Heart right ventricle (tissue), 16 donors: ENCODE results near the gene HHIP. TPM values are rescaled to one million over a fixed set of nuclear protein-coding genes. Genes with fewer than 3 reads are reported as not detected.

Source experiments
- ATAC-seq, 8 donors: fragments of 200-7000 bp; cut with Tn5 transposase; one replicate each; pipeline ENCODE4 v1.9.1; 2020; ENCODE audit warnings: mild to moderate bottlenecking in 8 of 8, moderate library complexity in 8 of 8, moderate number of reproducible peaks in 1 of 8
- DNase-seq, 2 donors: peaks; one replicate each; pipeline ENCODE4 v3.0.0-alpha.2; 2020
- H3K27ac ChIP-seq, 10 donors: fragments of 200-600 bp; sonication (generic) in 2 of 10; one replicate each; pipeline versions ENCODE4 v1.5.0 to v1.8.0; 2020 to 2022; ENCODE audit warnings: mild to moderate bottlenecking in 3 of 10
- H3K27me3 ChIP-seq, 7 donors: fragments of 200-600 bp; one replicate each; pipeline ENCODE4 v1.8.0; 2021 to 2022; ENCODE audit warnings: mild to moderate bottlenecking in 2 of 7
- H3K36me3 ChIP-seq, 9 donors: fragments of 200-600 bp; sonication (generic) in 1 of 9; one replicate each; pipeline versions ENCODE4 v1.5.0 to v1.8.0; 2020 to 2022; ENCODE audit warnings: mild to moderate bottlenecking in 2 of 9
- H3K4me1 ChIP-seq, 9 donors: fragments of 200-600 bp; sonication (generic) in 1 of 9; one replicate each; pipeline versions ENCODE4 v1.5.0 to v1.8.0; 2020 to 2022; ENCODE audit warnings: mild to moderate bottlenecking in 4 of 9
- H3K4me3 ChIP-seq, 10 donors: fragments of 200-600 bp; sonication (generic) in 2 of 10; one replicate each; pipeline versions ENCODE4 v1.5.0 to v1.8.0; 2020 to 2022; ENCODE audit warnings: mild to moderate bottlenecking in 7 of 10, moderate library complexity in 2 of 10
- H3K9me3 ChIP-seq, 11 donors: fragments of 200-600 bp in 10 of 11; sonication (generic) in 2 of 11; one replicate each; pipeline versions ENCODE4 v1.5.0 to v1.8.0; 2013 to 2022; ENCODE audit warnings: mild to moderate bottlenecking in 2 of 11, control low read depth in 1 of 11, moderate library complexity in 1 of 11
- CTCF ChIP-seq, 9 donors: fragments of 200-600 bp; sonication (generic) in 2 of 9; IDR thresholded peaks; one replicate each; pipeline versions ENCODE4 v1.5.0 to v1.8.0; 2021 to 2022; ENCODE audit warnings: antibody characterized with exemption in 9 of 9, mild to moderate bottlenecking in 5 of 9, moderate library complexity in 1 of 9
- WGBS, 2 donors: extraction: QIAGEN DNeasy Blood & Tissue Kit; methylation state at CpG; one replicate each; pipeline ENCODE4 v1.1.7; 2013; ENCODE audit warnings: inconsistent platforms in 1 of 2; 5-methylcytosine and 5-hydroxymethylcytosine counted together
- intact Hi-C, 10 donors: fragments of 100-400 bp; cut with DNase I; formaldehyde crosslinking; loops; one replicate each; pipeline versions ENCODE4 v1.11.1 to v1.14.2; 2022
- polyA plus RNA-seq, 2 donors: library from polyadenylated mRNA; stranded (reverse); fragments of 200-250 nt; gene quantifications; one replicate each; pipeline ENCODE4 v1.2.3, GENCODE V29; 2013
- total RNA-seq, 10 donors: library from RNA; stranded (reverse); fragmentation: NEBNext Ultra II Directional in 3 of 10; extraction: Animal tissue kit (Norgen Biotek cat#: 25700) in 3 of 10; gene quantifications; one replicate each; pipeline versions ENCODE4 v1.2.1 to v1.2.4, GENCODE V29; 2021 to 2023
- donor health status: Arrhythmogenic right ventricular cardiomyopathy.
- donor health status: ischemic (EF 13 %, LVEDD 7.1; RV severe dilation, severe dysfunction).
- donor health status: healthy with polysubstance abuse.
- donor health status: DM: no; HTN: yes; CAD: no.
- donor health status: DM: no; HTN: no; CAD: no.
- donor health status: ischemic (EF 25% LVEDD 6.9; RV normal size, moderate dysfunction).
- donor health status: ischemic (EF 25% LVEDD 5.7; RV mildly dilated, moderate dysfunction).
- donor health status: healthy.
- donor health status: DM: yes; HTN: yes; CAD: no.
- donor health status: Ischemic cardiomyopathy.
- donor health status: ischemic (EF 35%, LVEDD 5.7; RV mildly dilated, moderate dysfunction).
- donor health status: nonischemic (EF 11% LVEDD 7.7; RV severe dilation, severe dysfunction).
- donor health status: DM: yes; HTN: yes; CAD: no.
- donor health status: PGD.
- donor health status: ischemic (EF 29% LVEDD 5.4; RV normal size, mild dysfunction).
- donor health status: nonischemic (EF 23%, LVEDD 6.1; RV moderate dilation, normal function).

HHIP gene
- total and polyA plus RNA-seq, 12 donors: 0.02 to 0.49 (median 0.23) TPM; not detected in 6

- TF ChIP-seq CTCF (IDR thresholded peaks at IDR 0.05): no peak
- no peaks in the 10 kb centered on the region for H3K27me3 ChIP-seq
- WGBS, 2 donors: 61 to 62% methylated on average over 7 of the region's 7 CpGs
- no peak overlapping the region for H3K27ac ChIP-seq
- intact Hi-C loops: no loop called here
- ATAC-seq (no peak), DNase-seq (no peak)
- no peaks in the 10 kb centered on the region for H3K36me3 ChIP-seq
- no peaks in the 10 kb centered on the region for H3K4me1 ChIP-seq
- H3K4me3 ChIP-seq: no peak overlapping the region
- H3K9me3 ChIP-seq: no peaks in the 10 kb centered on the region
These were observed 18.0 kb downstream of the HHIP start for GRCh38 chr4:144663834-144664475.

DNA sequence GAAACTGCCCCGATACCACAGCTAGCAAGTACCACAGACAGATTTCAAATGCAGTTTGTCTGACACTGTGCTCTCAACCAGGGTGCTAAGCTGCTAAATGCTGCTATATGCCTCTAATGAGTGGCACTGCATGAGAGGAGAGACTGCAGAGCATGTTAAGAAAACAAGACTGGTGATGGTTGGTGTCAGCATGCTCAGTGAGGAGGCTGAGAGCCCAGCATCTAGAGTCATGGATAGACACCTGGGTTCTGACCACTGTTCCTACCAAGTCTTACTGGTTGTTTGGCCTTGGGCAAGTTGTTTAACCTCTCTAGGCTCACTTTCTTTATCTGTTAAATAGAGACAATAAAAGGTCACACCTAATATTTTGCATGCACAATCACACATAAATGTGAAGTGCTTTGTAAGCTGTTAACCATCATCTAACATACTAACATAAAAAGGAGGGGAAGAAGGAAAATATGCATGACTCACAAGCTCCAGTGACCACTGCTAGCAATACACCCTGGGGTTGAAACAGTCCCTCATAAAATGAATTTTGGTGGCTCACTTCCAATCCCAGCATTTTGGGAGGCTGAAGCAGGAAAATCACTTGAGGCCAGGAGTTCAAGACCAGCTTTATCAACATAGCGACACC, 20.7 kb downstream of the HHIP start:
- DNase-seq (no peak), ATAC-seq (no peak)
- Histone ChIP-seq H3K27me3 (no peaks in the 10 kb centered on the region), H3K27ac (no peak overlapping the region), H3K4me3 (no peak overlapping the region), H3K36me3 (no peaks in the 10 kb centered on the region), H3K9me3 (no peaks in the 10 kb centered on the region), H3K4me1 (no peaks in the 10 kb centered on the region)
- 91 to 99% methylated on average over 2 of the region's 2 CpGs for WGBS, 2 donors
- intact Hi-C loops: no loop called here
- no peak for TF ChIP-seq CTCF (IDR thresholded peaks at IDR 0.05)

DNA sequence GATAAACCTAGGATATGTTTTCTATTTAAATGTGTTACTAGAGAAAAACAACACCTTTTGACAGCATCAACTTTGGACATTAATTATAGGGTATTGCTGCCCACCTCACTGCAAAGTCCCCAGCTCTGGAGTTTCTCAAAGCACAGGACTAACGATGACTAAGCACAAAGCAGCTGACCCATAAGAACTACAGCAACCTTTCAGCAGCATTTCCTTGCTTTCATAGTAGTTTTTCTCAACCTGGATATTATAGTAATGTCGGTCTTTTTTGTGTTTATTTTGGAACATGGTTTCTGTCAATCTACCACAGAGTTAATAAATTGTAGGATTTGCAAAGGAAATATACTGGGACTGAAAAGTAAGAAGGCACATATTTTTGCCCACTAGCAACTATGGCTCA, 21.5 kb downstream of the HHIP start:
- no peak for TF ChIP-seq CTCF (IDR thresholded peaks at IDR 0.05)
- ATAC-seq (no peak), DNase-seq (no peak)
- Histone ChIP-seq H3K36me3 (no peaks in the 10 kb centered on the region), H3K27ac (no peak overlapping the region), H3K9me3 (no peaks in the 10 kb centered on the region), H3K4me1 (no peaks in the 10 kb centered on the region), H3K4me3 (no peak overlapping the region), H3K27me3 (no peaks in the 10 kb centered on the region)
- 57 to 60% methylated on average over 2 of the region's 2 CpGs for WGBS, 2 donors
- intact Hi-C loops: no loop called here

- Histone ChIP-seq H3K4me3 (no peak overlapping the region), H3K27ac (no peak overlapping the region), H3K9me3 (no peaks in the 10 kb centered on the region), H3K36me3 (no peaks in the 10 kb centered on the region), H3K4me1 (no peaks in the 10 kb centered on the region), H3K27me3 (no peaks in the 10 kb centered on the region)
- no peak for TF ChIP-seq CTCF (IDR thresholded peaks at IDR 0.05)
- intact Hi-C loops: no loop called here
- DNase-seq (no peak), ATAC-seq (no peak)
- WGBS, 2 donors: 71 to 76% methylated on average over 5 of the region's 5 CpGs
These were observed 24.8 kb downstream of the HHIP start for GRCh38 chr4:144670776-144671175.
